Measurements from ENCODE around the gene CYBC1.

GRCh38 chr17:82424863-82425159, 25.7 kb downstream of the CYBC1 start:
- TF ChIP-seq CTCF (IDR thresholded peaks at IDR 0.05) (no peak), USF2 (CRISPR knock-in tag; IDR thresholded peaks at IDR 0.05) (no peak), USF1 (CRISPR knock-in tag; IDR thresholded peaks at IDR 0.05) (no peak)

Measured in WTC11 (cell line).